GM23338 (cell line): Measurements from ENCODE around the gene OR9K2.
A peak's percentile ranks its signal among the peaks of the same experiment; 100 is the strongest.

Source experiments
- CREB1 ChIP-seq: fragments of 250-450 bp; sonication (Bioruptor Pico); IDR thresholded peaks from 2 replicates; pipeline ENCODE4 v1.5.0; 2020; ENCODE audit warnings: low read depth, mild to moderate bottlenecking, moderate library complexity
- EZH2 ChIP-seq: fragments of 200-600 bp; sonication (generic); IDR thresholded peaks from one replicate; pipeline ENCODE4 v1.8.0; 2017; ENCODE audit warnings: antibody characterized with exemption, mild to moderate bottlenecking, low read depth; ENCODE audit not compliant: unreplicated experiment
- EZH2phosphoT487 ChIP-seq: fragments of 200-600 bp; sonication (generic); IDR thresholded peaks from one replicate; pipeline ENCODE4 v1.8.1; 2018; ENCODE audit warnings: antibody characterized with exemption; ENCODE audit not compliant: unreplicated experiment
- JUNB ChIP-seq: IDR thresholded peaks from one replicate; pipeline ENCODE4 v1.6.1; 2016; ENCODE audit warnings: antibody characterized with exemption; ENCODE audit not compliant: unreplicated experiment
- NANOG ChIP-seq: IDR thresholded peaks from 2 replicates; pipeline ENCODE4 v1.6.1; 2016; ENCODE audit warnings: antibody characterized with exemption, borderline replicate concordance
- POLR2AphosphoS5 ChIP-seq: IDR thresholded peaks from 2 replicates; pipeline ENCODE4 v1.6.1; 2016; ENCODE audit warnings: antibody characterized with exemption, low read depth
- REST ChIP-seq: IDR thresholded peaks from one replicate; pipeline ENCODE4 v1.6.1; 2018; ENCODE audit warnings: antibody characterized with exemption; ENCODE audit not compliant: unreplicated experiment
- STAT1 ChIP-seq: IDR thresholded peaks from one replicate; pipeline ENCODE4 v1.6.1; 2016; ENCODE audit warnings: antibody characterized with exemption; ENCODE audit not compliant: unreplicated experiment
- ZNF114 ChIP-seq: fragments of 250-450 bp; sonication (Bioruptor Pico); IDR thresholded peaks from 2 replicates; pipeline ENCODE4 v1.5.0; 2020; ENCODE audit warnings: mild to moderate bottlenecking, moderate library complexity
- ZNF331 ChIP-seq: fragments of 250-450 bp; sonication (Bioruptor Pico); IDR thresholded peaks from 2 replicates; pipeline ENCODE4 v1.5.0; 2020; ENCODE audit warnings: low read depth, mild to moderate bottlenecking, moderate library complexity
- TF ChIP-seq, protein P1 (sequence below), 2 experiments: fragments of 200-600 bp in 1 of 2; sonication (generic) in 1 of 2; conservative IDR thresholded peaks; 2 replicates each; pipeline versions ENCODE4 v1.5.1 to v1.6.1; 2016 to 2017; ENCODE audit warnings: antibody characterized with exemption in 2 of 2, low read depth in 2 of 2, mild to moderate bottlenecking in 2 of 2, moderate library complexity in 1 of 2
- TF ChIP-seq, protein P2 (sequence below): IDR thresholded peaks from 2 replicates; pipeline ENCODE4 v1.6.1; 2016; ENCODE audit warnings: antibody characterized with exemption

- TF ChIP-seq STAT1 (no peak), EZH2 (no peak), EZH2phosphoT487 (no peak), POLR2AphosphoS5 (no peak), JUNB (no peak), CREB1 (CRISPR knock-in tag) (no peak), ZNF114 (CRISPR knock-in tag) (no peak), NANOG (no peak), REST (no peak), ZNF331 (CRISPR knock-in tag) (no peak)
- TF ChIP-seq, protein P1, sequence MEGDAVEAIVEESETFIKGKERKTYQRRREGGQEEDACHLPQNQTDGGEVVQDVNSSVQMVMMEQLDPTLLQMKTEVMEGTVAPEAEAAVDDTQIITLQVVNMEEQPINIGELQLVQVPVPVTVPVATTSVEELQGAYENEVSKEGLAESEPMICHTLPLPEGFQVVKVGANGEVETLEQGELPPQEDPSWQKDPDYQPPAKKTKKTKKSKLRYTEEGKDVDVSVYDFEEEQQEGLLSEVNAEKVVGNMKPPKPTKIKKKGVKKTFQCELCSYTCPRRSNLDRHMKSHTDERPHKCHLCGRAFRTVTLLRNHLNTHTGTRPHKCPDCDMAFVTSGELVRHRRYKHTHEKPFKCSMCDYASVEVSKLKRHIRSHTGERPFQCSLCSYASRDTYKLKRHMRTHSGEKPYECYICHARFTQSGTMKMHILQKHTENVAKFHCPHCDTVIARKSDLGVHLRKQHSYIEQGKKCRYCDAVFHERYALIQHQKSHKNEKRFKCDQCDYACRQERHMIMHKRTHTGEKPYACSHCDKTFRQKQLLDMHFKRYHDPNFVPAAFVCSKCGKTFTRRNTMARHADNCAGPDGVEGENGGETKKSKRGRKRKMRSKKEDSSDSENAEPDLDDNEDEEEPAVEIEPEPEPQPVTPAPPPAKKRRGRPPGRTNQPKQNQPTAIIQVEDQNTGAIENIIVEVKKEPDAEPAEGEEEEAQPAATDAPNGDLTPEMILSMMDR (conservative IDR thresholded peaks at IDR 0.05; ENCODE audit: low read depth in 2 of 2) = peak; percentile 82 to 91
- TF ChIP-seq, protein P2, sequence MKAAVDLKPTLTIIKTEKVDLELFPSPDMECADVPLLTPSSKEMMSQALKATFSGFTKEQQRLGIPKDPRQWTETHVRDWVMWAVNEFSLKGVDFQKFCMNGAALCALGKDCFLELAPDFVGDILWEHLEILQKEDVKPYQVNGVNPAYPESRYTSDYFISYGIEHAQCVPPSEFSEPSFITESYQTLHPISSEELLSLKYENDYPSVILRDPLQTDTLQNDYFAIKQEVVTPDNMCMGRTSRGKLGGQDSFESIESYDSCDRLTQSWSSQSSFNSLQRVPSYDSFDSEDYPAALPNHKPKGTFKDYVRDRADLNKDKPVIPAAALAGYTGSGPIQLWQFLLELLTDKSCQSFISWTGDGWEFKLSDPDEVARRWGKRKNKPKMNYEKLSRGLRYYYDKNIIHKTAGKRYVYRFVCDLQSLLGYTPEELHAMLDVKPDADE = no peak
Measured at GRCh38 chr12:55142669-55143565, 16.7 kb downstream of the OR9K2 start.
